ENCODE measurements around the gene DGLUCY.
"Not testable (repeated sequence)": the region's sequence is repeated elsewhere in the genome, so short reads cannot be mapped to it uniquely, and the experiment has no call there.

Gene DGLUCY

DNA sequence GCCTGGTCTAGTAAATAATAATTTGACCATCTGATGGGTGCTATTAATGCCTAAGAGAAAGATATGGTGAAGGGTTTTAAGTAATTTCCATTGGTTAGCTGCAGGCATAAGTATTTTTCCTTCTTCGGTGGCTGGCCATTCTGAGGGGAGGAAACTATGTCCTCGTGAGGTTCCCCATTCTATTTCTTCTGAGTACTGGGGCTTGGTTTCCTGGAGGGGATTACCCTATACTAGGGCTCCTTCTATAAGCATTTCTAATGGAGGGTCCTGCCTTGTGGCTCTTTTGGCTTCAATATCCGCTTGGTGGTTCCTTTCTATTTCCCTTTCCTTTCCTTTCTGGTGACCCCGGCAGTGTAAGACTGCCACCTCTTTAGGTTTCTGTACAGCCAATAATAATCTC is 112.5 kb downstream of the DGLUCY start:
- not testable (repeated sequence) for H3K36me3 ChIP-seq (ENCODE audit: control insufficient read depth, insufficient read depth, low read length); H3K4me3 ChIP-seq (ENCODE audit: low read depth, low read length); H3K9ac ChIP-seq (ENCODE audit: low read length); H3K4me1 ChIP-seq (ENCODE audit: control insufficient read depth, insufficient read depth, low read length); H3K9me3 ChIP-seq (ENCODE audit: control insufficient read depth, insufficient read depth, low read depth, low read length); H3K27me3 ChIP-seq (ENCODE audit: control insufficient read depth, insufficient read depth, low read length); H3K27ac ChIP-seq (ENCODE audit: low read depth, low read length)

DNA sequence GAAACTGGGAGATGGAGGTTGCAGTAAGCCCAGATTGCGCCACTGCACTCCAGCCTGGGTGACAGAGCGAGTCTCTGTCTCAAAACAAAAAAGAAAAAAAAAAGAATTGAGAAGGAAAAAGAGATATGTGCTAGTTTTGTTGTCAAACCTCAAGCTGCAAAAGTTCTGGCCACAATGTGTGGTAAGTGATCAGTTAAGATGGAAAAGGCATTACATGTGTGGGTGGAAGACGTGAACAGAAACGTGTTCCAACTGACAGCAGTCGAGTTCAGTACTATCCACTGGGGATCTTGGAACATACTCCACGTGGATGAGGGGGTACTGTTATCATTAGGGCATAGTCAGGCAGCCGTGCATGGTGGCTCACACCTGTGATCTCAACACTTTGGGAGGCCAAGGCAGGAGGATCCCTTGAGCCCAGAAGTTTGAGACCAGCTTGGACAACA is 113.3 kb downstream of the DGLUCY start:
- H3K9me3 ChIP-seq (ENCODE audit: control insufficient read depth, insufficient read depth, low read depth, low read length): 0 out of 2 replicates have a peak, but pooled peaks cover 4% of the 10 kb centered on the region
- no peaks in the 10 kb centered on the region for H3K36me3 ChIP-seq (ENCODE audit: control insufficient read depth, insufficient read depth, low read length)
- H3K4me3 ChIP-seq (ENCODE audit: low read depth, low read length): no peak overlapping the region
- no peaks in the 10 kb centered on the region for H3K27me3 ChIP-seq (ENCODE audit: control insufficient read depth, insufficient read depth, low read length)
- no peak overlapping the region for H3K27ac ChIP-seq (ENCODE audit: low read depth, low read length)
- H3K9ac ChIP-seq (ENCODE audit: low read length): no peak overlapping the region
- H3K4me1 ChIP-seq (ENCODE audit: control insufficient read depth, insufficient read depth, low read length): peaks cover 7% of the 10 kb centered on the region

- H3K4me1 ChIP-seq (ENCODE audit: control insufficient read depth, insufficient read depth, low read length): peaks cover 7% of the 10 kb centered on the region
- H3K9ac ChIP-seq (ENCODE audit: low read length): no peak overlapping the region
- H3K4me3 ChIP-seq (ENCODE audit: low read depth, low read length): no peak overlapping the region
- H3K9me3 ChIP-seq (ENCODE audit: control insufficient read depth, insufficient read depth, low read depth, low read length): 0 out of 2 replicates have a peak, but pooled peaks cover 4% of the 10 kb centered on the region
- no peaks in the 10 kb centered on the region for H3K36me3 ChIP-seq (ENCODE audit: control insufficient read depth, insufficient read depth, low read length)
- no peak overlapping the region for H3K27ac ChIP-seq (ENCODE audit: low read depth, low read length)
- H3K27me3 ChIP-seq (ENCODE audit: control insufficient read depth, insufficient read depth, low read length): no peaks in the 10 kb centered on the region
Measured at GRCh38 chr14:91228112-91229004, 114.5 kb downstream of the DGLUCY start.

- Histone ChIP-seq H3K9me3 (ENCODE audit: control insufficient read depth, insufficient read depth, low read depth, low read length) (0 out of 2 replicates have a peak, but pooled peaks cover 4% of the 10 kb centered on the region), H3K27ac (ENCODE audit: low read depth, low read length) (no peak overlapping the region), H3K4me1 (ENCODE audit: control insufficient read depth, insufficient read depth, low read length) (peaks cover 7% of the 10 kb centered on the region), H3K27me3 (ENCODE audit: control insufficient read depth, insufficient read depth, low read length) (no peaks in the 10 kb centered on the region), H3K36me3 (ENCODE audit: control insufficient read depth, insufficient read depth, low read length) (no peaks in the 10 kb centered on the region), H3K9ac (ENCODE audit: low read length) (no peak overlapping the region), H3K4me3 (ENCODE audit: low read depth, low read length) (no peak overlapping the region)
Measured at GRCh38 chr14:91229005-91229382, 115.1 kb downstream of the DGLUCY start.

- Histone ChIP-seq H3K9me3 (ENCODE audit: control insufficient read depth, insufficient read depth, low read depth, low read length) (0 out of 2 replicates have a peak, but pooled peaks cover 4% of the 10 kb centered on the region), H3K36me3 (ENCODE audit: control insufficient read depth, insufficient read depth, low read length) (no peaks in the 10 kb centered on the region), H3K27me3 (ENCODE audit: control insufficient read depth, insufficient read depth, low read length) (no peaks in the 10 kb centered on the region), H3K4me3 (ENCODE audit: low read depth, low read length) (no peak overlapping the region), H3K4me1 (ENCODE audit: control insufficient read depth, insufficient read depth, low read length) (peaks cover 7% of the 10 kb centered on the region), H3K27ac (ENCODE audit: low read depth, low read length) (no peak overlapping the region), H3K9ac (ENCODE audit: low read length) (no peak overlapping the region)
Measured at GRCh38 chr14:91229743-91230200, 115.9 kb downstream of the DGLUCY start.

DNA sequence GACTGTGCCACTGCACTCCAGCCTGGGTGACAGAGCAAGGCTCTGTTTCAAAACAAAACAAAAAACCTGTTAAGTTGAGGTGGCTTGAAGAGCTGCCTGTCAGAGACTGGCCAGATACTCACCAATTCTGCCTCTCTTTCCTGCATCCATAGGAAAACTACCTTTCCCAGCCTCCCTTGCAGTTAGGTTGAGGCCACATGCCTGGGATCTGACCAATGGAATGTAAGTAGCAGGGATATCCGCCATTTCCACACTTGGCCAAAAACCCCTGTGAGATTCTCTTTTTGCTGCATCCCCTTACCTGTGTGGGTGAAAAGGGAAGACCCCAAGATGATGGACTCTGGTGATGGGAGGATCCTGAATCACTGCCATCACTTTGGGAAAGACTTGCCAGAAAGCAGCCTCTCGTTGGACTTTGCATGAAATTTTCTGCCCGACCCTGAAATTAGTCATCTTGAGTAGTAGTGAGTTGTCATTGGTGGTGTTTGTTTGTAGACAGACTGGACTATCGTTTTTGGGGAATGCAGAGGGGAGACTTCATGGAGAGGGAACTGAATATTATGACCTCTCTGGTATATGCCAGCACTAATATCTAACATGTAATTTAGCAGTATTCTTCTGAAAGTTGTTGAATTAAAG is 116.6 kb downstream of the DGLUCY start:
- no peaks in the 10 kb centered on the region for H3K27me3 ChIP-seq (ENCODE audit: control insufficient read depth, insufficient read depth, low read length)
- no peak overlapping the region for H3K9ac ChIP-seq (ENCODE audit: low read length)
- 0 out of 2 replicates have a peak, but pooled peaks cover 4% of the 10 kb centered on the region for H3K9me3 ChIP-seq (ENCODE audit: control insufficient read depth, insufficient read depth, low read depth, low read length)
- H3K36me3 ChIP-seq (ENCODE audit: control insufficient read depth, insufficient read depth, low read length): no peaks in the 10 kb centered on the region
- H3K4me3 ChIP-seq (ENCODE audit: low read depth, low read length): no peak overlapping the region
- H3K4me1 ChIP-seq (ENCODE audit: control insufficient read depth, insufficient read depth, low read length): peaks cover 7% of the 10 kb centered on the region
- H3K27ac ChIP-seq (ENCODE audit: low read depth, low read length): no peak overlapping the region

DNA sequence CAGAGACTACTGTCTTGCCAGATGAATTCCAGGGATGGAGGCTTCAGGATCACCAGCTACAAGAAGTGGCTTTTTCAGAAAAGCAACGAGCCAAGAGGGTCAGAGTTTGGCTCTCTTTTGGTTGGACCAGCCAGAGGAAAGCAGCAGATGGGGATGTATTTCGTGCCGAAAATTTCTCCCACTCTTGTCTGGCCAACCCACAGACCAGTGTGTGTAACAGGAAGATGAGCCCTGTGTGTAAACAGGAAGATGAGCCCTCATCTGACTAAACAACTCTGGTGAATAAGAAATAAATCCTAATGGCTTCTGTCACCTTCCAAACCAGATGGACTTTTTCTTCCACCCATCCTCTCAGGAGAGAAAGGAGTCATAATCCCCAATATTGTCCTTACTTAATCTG is 117.6 kb downstream of the DGLUCY start:
- H3K4me1 ChIP-seq (ENCODE audit: control insufficient read depth, insufficient read depth, low read length): peaks cover 7% of the 10 kb centered on the region
- no peaks in the 10 kb centered on the region for H3K36me3 ChIP-seq (ENCODE audit: control insufficient read depth, insufficient read depth, low read length)
- no peak overlapping the region for H3K9ac ChIP-seq (ENCODE audit: low read length)
- no peak overlapping the region for H3K27ac ChIP-seq (ENCODE audit: low read depth, low read length)
- H3K9me3 ChIP-seq (ENCODE audit: control insufficient read depth, insufficient read depth, low read depth, low read length): 0 out of 2 replicates have a peak, but pooled peaks cover 4% of the 10 kb centered on the region
- no peaks in the 10 kb centered on the region for H3K27me3 ChIP-seq (ENCODE audit: control insufficient read depth, insufficient read depth, low read length)
- no peak overlapping the region for H3K4me3 ChIP-seq (ENCODE audit: low read depth, low read length)

- no peak overlapping the region for H3K4me3 ChIP-seq (ENCODE audit: low read depth, low read length)
- no peak overlapping the region for H3K27ac ChIP-seq (ENCODE audit: low read depth, low read length)
- no peaks in the 10 kb centered on the region for H3K36me3 ChIP-seq (ENCODE audit: control insufficient read depth, insufficient read depth, low read length)
- H3K9me3 ChIP-seq (ENCODE audit: control insufficient read depth, insufficient read depth, low read depth, low read length): 0 out of 2 replicates have a peak, but pooled peaks cover 4% of the 10 kb centered on the region
- peaks cover 7% of the 10 kb centered on the region for H3K4me1 ChIP-seq (ENCODE audit: control insufficient read depth, insufficient read depth, low read length)
- no peak overlapping the region for H3K9ac ChIP-seq (ENCODE audit: low read length)
- H3K27me3 ChIP-seq (ENCODE audit: control insufficient read depth, insufficient read depth, low read length): no peaks in the 10 kb centered on the region
Measured at GRCh38 chr14:91232052-91232451, 118.2 kb downstream of the DGLUCY start.

- Histone ChIP-seq H3K4me3 (ENCODE audit: low read depth, low read length) (no peak overlapping the region), H3K27ac (ENCODE audit: low read depth, low read length) (no peak overlapping the region)
Measured at GRCh38 chr14:91232603-91233002, 118.7 kb downstream of the DGLUCY start.

DNA sequence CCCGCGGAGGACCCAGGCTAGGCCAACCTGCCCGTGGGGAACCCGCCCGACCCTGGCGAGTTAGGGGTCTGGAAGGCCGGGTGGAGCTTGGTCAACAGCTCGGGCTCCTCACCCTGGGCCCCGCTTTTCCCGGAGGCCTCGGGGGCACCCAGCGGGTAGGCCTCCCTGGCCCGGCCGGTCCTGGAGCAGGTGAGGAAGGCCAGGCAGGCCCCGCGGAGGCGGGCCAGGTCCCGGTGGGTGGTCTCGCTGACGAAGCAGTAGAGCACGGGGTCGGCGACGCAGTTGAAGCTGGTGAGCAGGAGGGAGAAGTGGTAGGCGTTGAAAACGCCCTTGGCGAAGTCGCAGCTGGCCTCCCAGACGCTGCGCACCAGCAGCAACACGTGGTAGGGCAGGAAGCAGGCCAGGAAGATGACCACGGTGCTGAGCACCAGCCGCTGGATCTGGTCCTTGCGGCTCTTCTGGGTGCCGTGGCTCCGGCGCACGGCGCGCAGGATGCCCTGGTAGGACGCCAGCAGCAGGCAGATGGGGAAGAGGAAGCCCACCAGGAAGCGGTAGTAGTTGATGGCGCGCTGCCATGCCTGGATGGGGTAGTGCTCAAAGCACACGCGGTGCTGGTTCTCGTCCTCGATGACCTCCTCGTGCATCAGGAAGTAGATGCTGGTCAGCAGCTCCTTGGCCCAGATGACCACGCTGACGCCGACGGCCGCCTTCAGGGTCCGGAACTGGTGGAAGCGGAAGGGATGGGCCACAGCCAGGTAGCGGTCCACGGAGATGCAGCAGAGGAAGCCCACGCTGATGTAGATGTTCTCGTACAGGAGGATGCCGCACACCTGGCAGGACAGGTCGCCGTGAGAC is 120.3 kb downstream of the DGLUCY start:
- no peak overlapping the region for H3K4me3 ChIP-seq (ENCODE audit: low read depth, low read length)

More at GRCh38 chr14:91232603-91233002, 118.7 kb downstream of the DGLUCY start:
- 0 out of 2 replicates have a peak, but pooled peaks cover 4% of the 10 kb centered on the region for H3K9me3 ChIP-seq (ENCODE audit: control insufficient read depth, insufficient read depth, low read depth, low read length)
- no peaks in the 10 kb centered on the region for H3K36me3 ChIP-seq (ENCODE audit: control insufficient read depth, insufficient read depth, low read length)
- no peak overlapping the region for H3K9ac ChIP-seq (ENCODE audit: low read length)
- H3K27me3 ChIP-seq (ENCODE audit: control insufficient read depth, insufficient read depth, low read length): no peaks in the 10 kb centered on the region
- H3K4me1 ChIP-seq (ENCODE audit: control insufficient read depth, insufficient read depth, low read length): peaks cover 7% of the 10 kb centered on the region

More for the DNA sequence above, 120.3 kb downstream of the DGLUCY start:
- Histone ChIP-seq H3K4me1 (ENCODE audit: control insufficient read depth, insufficient read depth, low read length) (no peaks in the 10 kb centered on the region), H3K27me3 (ENCODE audit: control insufficient read depth, insufficient read depth, low read length) (no peaks in the 10 kb centered on the region), H3K27ac (ENCODE audit: low read depth, low read length) (no peak overlapping the region), H3K9me3 (ENCODE audit: control insufficient read depth, insufficient read depth, low read depth, low read length) (0 out of 2 replicates have a peak, but pooled peaks cover 4% of the 10 kb centered on the region), H3K9ac (ENCODE audit: low read length) (no peak overlapping the region), H3K36me3 (ENCODE audit: control insufficient read depth, insufficient read depth, low read length) (no peaks in the 10 kb centered on the region)
